GM18505 (cell line): ENCODE data around the gene SNAPC2.
"Not testable (repeated sequence)": the region's sequence is repeated elsewhere in the genome, so short reads cannot be mapped to it uniquely, and the experiment has no call there.

Source experiments
- ATAC-seq: cut with Tn5 transposase; IDR thresholded peaks from one replicate; pipeline ENCODE4 v1.9.1; 2021; ENCODE audit not compliant: unreplicated experiment
- POLR2A ChIP-seq: IDR thresholded peaks from 4 replicates; pipeline ENCODE4 v1.6.1; 2011; ENCODE audit warnings: borderline replicate concordance; ENCODE audit not compliant: insufficient read depth, insufficient read length; ENCODE audit errors: extremely low read depth

The SNAPC2 gene

GRCh38 chr19:7910321-7911161 lies 9.6 kb upstream of the SNAPC2 start:
- no peak for TF ChIP-seq POLR2A

DNA sequence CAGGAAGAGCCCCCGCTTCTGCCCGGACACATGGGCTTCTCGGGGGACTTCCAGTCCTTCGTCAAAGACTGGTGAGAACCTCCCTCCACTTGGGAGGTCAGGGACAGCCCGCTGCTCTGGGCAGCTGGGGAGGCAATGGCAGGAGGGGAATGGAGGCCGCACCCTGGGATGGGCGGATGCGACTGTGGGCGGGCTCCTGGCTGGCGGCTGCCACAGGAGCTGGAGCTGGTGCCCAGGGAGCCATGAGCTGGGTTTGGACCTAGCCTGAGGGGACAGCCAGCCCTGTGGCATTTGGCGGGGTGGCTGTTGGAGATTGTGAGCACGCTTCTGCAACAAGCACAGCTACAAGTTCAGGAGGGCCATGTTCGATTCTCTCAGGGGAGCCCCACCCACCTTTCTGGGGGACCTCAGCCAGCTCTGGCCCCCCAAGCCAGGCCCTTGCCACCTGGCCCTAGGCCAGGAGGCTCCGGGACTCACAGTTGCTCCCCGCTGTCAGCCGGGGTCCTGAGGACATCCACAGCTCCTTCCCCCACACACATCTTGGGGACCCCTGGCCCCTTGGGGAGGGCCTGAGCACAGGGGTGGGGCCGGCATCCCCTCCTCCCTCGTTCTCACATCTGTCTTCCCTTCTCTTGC lies 8.5 kb upstream of the SNAPC2 start:
- TF ChIP-seq POLR2A = no peak
- no peak for ATAC-seq

More at GRCh38 chr19:7910321-7911161, 9.6 kb upstream of the SNAPC2 start:
- no peak for ATAC-seq

- TF ChIP-seq POLR2A = no peak
- ATAC-seq = no peak
Measured at GRCh38 chr19:7912144-7912696, 7.9 kb upstream of the SNAPC2 start.

DNA sequence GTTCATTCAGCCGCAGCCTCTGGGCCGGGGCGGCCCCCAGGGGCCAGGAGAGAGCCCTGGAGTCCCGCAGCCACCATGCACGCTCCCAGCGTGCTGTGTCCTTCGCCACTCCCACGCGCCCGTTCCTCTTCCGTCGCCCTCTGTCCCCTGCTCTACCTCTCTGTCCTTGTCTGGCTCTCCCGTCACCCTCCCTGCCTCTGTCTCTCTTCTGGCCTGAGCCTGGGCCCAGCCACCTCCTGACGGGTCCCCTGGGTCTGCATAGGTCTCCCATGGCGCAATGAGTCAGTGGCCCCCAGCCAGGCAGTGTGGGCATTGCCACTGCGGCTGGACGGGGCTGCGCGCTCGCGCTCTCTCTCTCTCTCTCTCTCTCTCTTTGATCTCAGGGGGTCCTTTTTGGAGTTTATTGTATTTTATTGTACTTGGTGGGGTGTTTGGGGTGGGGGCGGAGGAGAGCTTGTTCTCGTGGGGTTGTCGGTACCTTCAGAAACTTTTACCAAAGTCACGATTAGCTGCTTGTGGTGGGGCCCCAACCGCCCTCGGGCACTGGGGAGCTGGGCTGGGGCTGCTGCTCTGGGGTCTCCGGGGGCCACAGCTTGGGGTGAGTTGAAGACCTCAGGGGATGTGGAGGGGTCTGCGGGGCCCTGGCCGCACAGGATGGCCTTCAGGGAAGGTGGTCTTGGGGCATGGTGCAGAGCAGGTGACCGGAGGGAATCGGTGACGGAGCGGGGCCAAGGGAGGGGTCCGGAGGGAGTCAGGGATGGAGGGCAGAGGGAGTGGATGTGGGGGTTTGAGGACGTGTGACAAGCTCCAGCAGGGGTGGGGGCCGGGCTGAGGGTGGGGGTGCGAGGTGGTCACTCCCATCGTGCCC lies 7.2 kb upstream of the SNAPC2 start:
- no peak for TF ChIP-seq POLR2A
- no peak for ATAC-seq

DNA sequence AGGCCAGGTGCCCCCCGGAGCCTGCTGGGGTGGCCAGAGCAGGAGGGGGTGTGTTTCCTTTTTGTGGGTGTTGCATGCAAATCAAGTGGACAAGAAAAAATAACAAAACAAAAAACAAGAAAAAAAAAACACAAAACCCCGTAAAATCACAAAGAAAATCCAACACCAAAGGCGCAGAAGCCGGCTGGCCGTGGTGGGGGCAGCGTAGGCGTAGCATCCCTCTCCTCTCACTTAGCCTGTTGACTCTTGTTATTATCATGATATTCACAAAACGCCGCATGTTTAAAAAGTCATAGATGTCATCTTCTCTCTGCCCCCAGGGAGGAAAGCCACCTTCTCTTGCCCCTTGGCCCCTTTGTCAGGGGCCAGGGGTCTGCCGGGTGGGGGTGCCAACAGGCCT lies 6.5 kb upstream of the SNAPC2 start:
- no peak for TF ChIP-seq POLR2A
- no peak for ATAC-seq

DNA sequence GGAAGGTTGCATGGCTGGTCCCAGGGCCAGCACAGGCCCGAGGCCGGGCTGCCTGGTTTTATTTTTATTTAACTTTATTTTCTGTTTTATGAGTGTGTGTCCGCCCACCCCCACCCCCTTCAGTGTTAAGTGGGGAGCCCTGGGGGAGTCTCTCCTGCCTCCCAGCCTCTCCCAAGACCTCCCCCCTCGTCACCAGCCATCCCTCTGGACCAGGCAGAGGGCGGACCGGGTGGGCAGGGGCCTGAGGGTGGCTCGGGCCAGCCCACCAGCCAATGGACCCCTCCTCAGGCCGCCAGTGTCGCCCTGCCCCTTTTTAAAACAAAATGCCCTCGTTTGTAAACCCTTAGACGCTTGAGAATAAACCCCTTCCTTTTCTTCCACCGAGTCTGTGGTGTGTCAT lies 6.0 kb upstream of the SNAPC2 start:
- ATAC-seq = no peak
- TF ChIP-seq POLR2A = no peak

GRCh38 chr19:7914598-7915045 lies 5.5 kb upstream of the SNAPC2 start, which contains the start of gene TGFBR3L:
Gene TGFBR3L, plus strand, starts transcription at chr19:7914830.
- TF ChIP-seq POLR2A = no peak
- ATAC-seq = no peak

DNA sequence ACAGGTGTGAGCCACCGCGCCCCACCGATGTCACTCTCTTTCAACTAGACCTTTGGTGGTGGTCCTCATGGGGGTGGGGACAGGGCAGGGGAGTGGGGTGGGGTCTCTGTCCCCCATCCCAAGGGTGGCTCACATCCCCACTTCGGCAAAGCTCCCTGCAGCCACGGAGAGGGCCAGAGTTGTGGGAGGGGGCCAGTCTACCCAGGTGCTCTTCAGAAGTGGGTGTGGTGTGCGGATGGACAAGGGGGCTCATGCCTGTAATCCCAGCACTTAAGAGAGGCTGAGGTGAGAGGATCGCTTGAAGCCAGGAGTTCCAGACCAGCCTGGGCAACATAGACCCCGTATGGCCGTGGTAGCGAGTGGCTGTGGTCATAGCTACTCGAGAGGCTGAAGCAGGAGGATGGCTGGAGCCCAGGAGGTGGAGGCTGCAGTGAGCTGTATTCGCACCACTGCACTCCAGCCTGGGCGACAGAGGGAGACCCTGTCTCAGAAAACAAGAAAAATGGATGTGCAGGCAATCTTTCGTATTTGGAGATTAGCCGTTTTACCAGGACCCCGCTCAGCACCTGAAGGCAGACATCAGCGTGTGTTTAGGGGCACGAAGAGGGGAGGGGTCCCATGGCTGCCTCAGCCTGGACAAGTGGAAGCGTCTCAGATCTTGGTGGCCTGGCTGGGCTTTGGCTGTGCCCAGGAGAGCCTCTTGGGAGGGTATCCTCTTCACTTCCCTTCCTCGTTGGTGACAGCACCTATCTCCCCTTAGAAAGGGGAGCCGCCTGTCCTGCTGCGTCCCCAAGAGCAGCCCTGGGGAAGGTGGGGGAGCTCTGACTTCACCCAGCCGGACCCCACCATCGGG lies 4.7 kb upstream of the SNAPC2 start:
- no peak for ATAC-seq
- no peak for TF ChIP-seq POLR2A

GRCh38 chr19:7916103-7916954 lies 3.8 kb upstream of the SNAPC2 start:
- TF ChIP-seq POLR2A = no peak
- no peak for ATAC-seq

- ATAC-seq = no peak
- no peak for TF ChIP-seq POLR2A
Measured at GRCh38 chr19:7916955-7917266, 3.2 kb upstream of the SNAPC2 start.

- no peak for ATAC-seq
- TF ChIP-seq POLR2A = no peak
Measured at GRCh38 chr19:7917267-7918061, 2.7 kb upstream of the SNAPC2 start.

- not testable (repeated sequence) for ATAC-seq
Measured at GRCh38 chr19:7918062-7918614, 2.0 kb upstream of the SNAPC2 start.
